Iris pigment epithelial cell (primary cell): ENCODE results near the gene SRSF6.
"Not testable (repeated sequence)": the region's sequence is repeated elsewhere in the genome, so short reads cannot be mapped to it uniquely, and the experiment has no call there.

Experiments used
- DNase-seq: peaks from one replicate; pipeline ENCODE4 v3.0.0-alpha.2; 2011; ENCODE audit warnings: low read depth

SRSF6 gene

GRCh38 chr20:43477193-43477592, 19.5 kb downstream of the SRSF6 start:
- DNase-seq = no peak

- no peak for DNase-seq
Measured at GRCh38 chr20:43477619-43478018, 19.9 kb downstream of the SRSF6 start.

GRCh38 chr20:43490038-43490437, 32.3 kb downstream of the SRSF6 start:
- DNase-seq = no peak

- peak; percentile 49 for DNase-seq
Measured at GRCh38 chr20:43492101-43492500, 34.4 kb downstream of the SRSF6 start.

- DNase-seq = no peak
Measured at GRCh38 chr20:43495388-43495787, 37.7 kb downstream of the SRSF6 start.

GRCh38 chr20:43502021-43502420, 44.3 kb downstream of the SRSF6 start:
- DNase-seq = not testable (repeated sequence)

- DNase-seq = no peak
Measured at GRCh38 chr20:43506238-43506637, 48.5 kb downstream of the SRSF6 start.

GRCh38 chr20:43507150-43508080, 49.7 kb downstream of the SRSF6 start, which contains the start of gene L3MBTL1:
TSS of gene L3MBTL1 (plus strand) at chr20:43507697. CDS start at chr20:43513504, 5,807 bp downstream.
- DNase-seq = peak; percentile 44

GRCh38 chr20:43508106-43508505, 50.4 kb downstream of the SRSF6 start:
- DNase-seq = no peak

GRCh38 chr20:43508604-43509040, 50.9 kb downstream of the SRSF6 start:
- no peak for DNase-seq

- no peak for DNase-seq
Measured at GRCh38 chr20:43511879-43512278, 54.2 kb downstream of the SRSF6 start.

GRCh38 chr20:43513372-43513930, 55.8 kb downstream of the SRSF6 start:
- DNase-seq = no peak
